Naive thymus-derived CD8-positive, alpha-beta T cell (primary cell): ENCODE data around the gene PDE6D. TPM values are rescaled to one million over a fixed set of nuclear protein-coding genes. Genes with fewer than 3 reads are reported as not detected.

Source experiments
- ATAC-seq, 2 donors: fragments of 150-1000 bp; cut with Tn5 transposase in 1 of 2; sonication (Bioruptor Pico), chemical (Tn5 transposase) in 1 of 2; 1 replicate in 1 of 2; 2 replicates in 1 of 2; pipeline ENCODE4 v1.10.0; 2021; ENCODE audit warnings: mild to moderate bottlenecking in 2 of 2, moderate library complexity in 2 of 2
- POLR2A ChIA-PET: fragments of 350-600 bp; sonication (Branson Sonifier 250); formaldehyde crosslinking; loops from one replicate; lab custom pipeline; 2021; ENCODE audit warnings: antibody characterized with exemption; lab: Charles Lee
- DNase-seq, 10 donors: peaks; one replicate each; pipeline versions ENCODE4 v3.0.0 to v3.0.0-alpha.2; 2020 to 2022
- H3K27ac Mint-ChIP-seq, 10 donors: one replicate each; pipeline ENCODE4 v1.8.0; 2020 to 2022; ENCODE audit warnings: mild to moderate bottlenecking in 10 of 10, mixed read lengths in 10 of 10, moderate library complexity in 4 of 10, inconsistent platforms in 1 of 10
- H3K27me3 Mint-ChIP-seq, 5 donors: one replicate each; pipeline ENCODE4 v1.8.0; 2021 to 2022; ENCODE audit warnings: mixed read lengths in 5 of 5
- H3K36me3 Mint-ChIP-seq, 3 donors: one replicate each; pipeline ENCODE4 v1.8.0; 2020 to 2022; ENCODE audit warnings: mixed read lengths in 3 of 3, mild to moderate bottlenecking in 2 of 3, inconsistent platforms in 1 of 3
- H3K4me1 Mint-ChIP-seq, 4 donors: one replicate each; pipeline ENCODE4 v1.8.0; 2021 to 2022; ENCODE audit warnings: mixed read lengths in 4 of 4
- H3K4me3 Mint-ChIP-seq, 10 donors: one replicate each; pipeline ENCODE4 v1.8.0; 2020 to 2022; ENCODE audit warnings: mild to moderate bottlenecking in 10 of 10, mixed read lengths in 10 of 10, moderate library complexity in 6 of 10, inconsistent platforms in 1 of 10
- H3K9me3 Mint-ChIP-seq, 9 donors: one replicate each; pipeline ENCODE4 v1.8.0; 2020 to 2022; ENCODE audit warnings: mixed read lengths in 9 of 9, mild to moderate bottlenecking in 3 of 9, inconsistent platforms in 1 of 9, moderate library complexity in 1 of 9
- polyA plus RNA-seq, 3 donors: library from polyadenylated mRNA; unstranded; fragments of 300-500 nt; fragmentation: Illumina TruSeq; gene quantifications; one replicate each; pipeline ENCODE4 v1.2.3, GENCODE V29; 2021
- total RNA-seq, 8 experiments: library from RNA in 2 of 8; stranded (reverse) in 2 of 8; gene quantifications; one replicate each; pipeline ENCODE4 v1.2.3 and lab custom pipeline; 2021 to 2026

The PDE6D gene
- total and polyA plus RNA-seq, 5 experiments from 2014 or later, result 24.7 to 59.5 (median 47.9) TPM

GRCh38 chr2:231691251-231691772, 89.8 kb downstream of the PDE6D start:
- no peaks in the 10 kb centered on the region for H3K27me3 Mint-ChIP-seq
- H3K4me1 Mint-ChIP-seq, result peaks cover 4 to 9% (median 8%) of the 10 kb centered on the region in 4 donors
- no peaks in the 10 kb centered on the region for H3K9me3 Mint-ChIP-seq
- peak overlapping the region in 1 of 10 donors; percentile 56 for H3K27ac Mint-ChIP-seq
- POLR2A ChIA-PET, result interaction anchor here (0.6 to 1.9 kb wide), 5 partner anchors 16 to 78 kb away, joined by 3 to 9 read pairs (median 4); partner anchors contain the start of gene PTMA
- DNase-seq, result no peak
- H3K4me3 Mint-ChIP-seq, result no peak overlapping the region
- ATAC-seq, result no peak
- no peaks in the 10 kb centered on the region for H3K36me3 Mint-ChIP-seq

GRCh38 chr2:231689124-231689893, 91.8 kb downstream of the PDE6D start:
- DNase-seq, result no peak
- Mint-ChIP-seq H3K9me3 (no peaks in the 10 kb centered on the region), H3K27me3 (no peaks in the 10 kb centered on the region), H3K27ac (peak overlapping the region in 1 of 10 donors; percentile 15), H3K4me3 (no peak overlapping the region), H3K4me1 (peaks cover 5 to 9% (median 8%) of the 10 kb centered on the region in 4 donors), H3K36me3 (no peaks in the 10 kb centered on the region)
- POLR2A ChIA-PET, result interaction anchor here (1.9 to 11.2 kb wide), 3 partner anchors 12 to 25 kb away, joined by 6 to 124 read pairs (median 81); partner anchors contain the start of gene PTMA
- no peak for ATAC-seq

GRCh38 chr2:231688719-231689118, 92.4 kb downstream of the PDE6D start:
- Mint-ChIP-seq H3K27me3 (peaks cover 0 to 4% (median 0%) of the 10 kb centered on the region in 5 donors), H3K4me1 (peaks cover 5 to 15% (median 9%) of the 10 kb centered on the region in 4 donors), H3K27ac (no peak overlapping the region), H3K4me3 (no peak overlapping the region), H3K36me3 (no peaks in the 10 kb centered on the region), H3K9me3 (no peaks in the 10 kb centered on the region)
- POLR2A ChIA-PET, result interaction anchor here (1.9 to 11.2 kb wide), 3 partner anchors 12 to 26 kb away, joined by 6 to 124 read pairs (median 81); partner anchors contain the start of gene PTMA
- DNase-seq (no peak), ATAC-seq (no peak)

DNA sequence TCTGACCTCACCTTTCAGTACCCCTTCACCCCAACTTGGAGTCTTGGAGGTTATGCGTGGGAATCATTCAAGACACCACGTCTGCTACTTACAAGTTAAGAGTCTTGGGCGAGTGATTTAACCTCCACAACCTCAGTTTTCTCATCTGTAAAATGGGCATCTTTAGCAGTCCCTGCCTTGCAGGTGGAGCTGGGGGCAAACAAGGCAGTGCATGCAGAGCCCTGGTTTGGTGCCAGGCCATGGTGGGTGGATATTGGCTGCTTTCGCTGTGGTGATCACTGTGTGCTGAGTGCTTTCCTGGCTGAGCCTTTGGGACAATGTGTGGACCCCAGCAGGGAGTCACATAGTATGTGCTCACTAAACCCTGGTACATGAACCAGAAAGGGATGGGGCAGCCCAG, 93.1 kb downstream of the PDE6D start:
- H3K27me3 Mint-ChIP-seq, result peaks cover 0 to 6% (median 2%) of the 10 kb centered on the region in 5 donors
- ATAC-seq (no peak), DNase-seq (no peak)
- H3K4me3 Mint-ChIP-seq, result no peak overlapping the region
- H3K27ac Mint-ChIP-seq, result no peak overlapping the region
- H3K4me1 Mint-ChIP-seq, result peaks cover 5 to 15% (median 9%) of the 10 kb centered on the region in 4 donors
- no peaks in the 10 kb centered on the region for H3K9me3 Mint-ChIP-seq
- POLR2A ChIA-PET, result interaction anchor here (1.9 to 11.2 kb wide), 3 partner anchors 11 to 27 kb away, joined by 6 to 124 read pairs (median 81); partner anchors contain the start of gene PTMA
- no peaks in the 10 kb centered on the region for H3K36me3 Mint-ChIP-seq

GRCh38 chr2:231687133-231687852, 93.8 kb downstream of the PDE6D start:
- H3K27me3 Mint-ChIP-seq, result peaks cover 0 to 12% (median 7%) of the 10 kb centered on the region in 5 donors
- H3K4me1 Mint-ChIP-seq, result peaks cover 5 to 17% (median 13%) of the 10 kb centered on the region in 4 donors
- H3K36me3 Mint-ChIP-seq, result no peaks in the 10 kb centered on the region
- DNase-seq (peak; percentile 52 to 87 (median 66)), ATAC-seq (peak; percentile 95 to 98)
- POLR2A ChIA-PET, result interaction anchor here (0.5 to 11.2 kb wide), 4 partner anchors 10 to 27 kb away, joined by 3 to 124 read pairs (median 44); partner anchors contain the start of gene PTMA
- H3K9me3 Mint-ChIP-seq, result no peaks in the 10 kb centered on the region
- H3K27ac Mint-ChIP-seq, result peak overlapping the region in 5 of 10 donors; percentile 27 to 64 (median 41)
- no peak overlapping the region for H3K4me3 Mint-ChIP-seq

DNA sequence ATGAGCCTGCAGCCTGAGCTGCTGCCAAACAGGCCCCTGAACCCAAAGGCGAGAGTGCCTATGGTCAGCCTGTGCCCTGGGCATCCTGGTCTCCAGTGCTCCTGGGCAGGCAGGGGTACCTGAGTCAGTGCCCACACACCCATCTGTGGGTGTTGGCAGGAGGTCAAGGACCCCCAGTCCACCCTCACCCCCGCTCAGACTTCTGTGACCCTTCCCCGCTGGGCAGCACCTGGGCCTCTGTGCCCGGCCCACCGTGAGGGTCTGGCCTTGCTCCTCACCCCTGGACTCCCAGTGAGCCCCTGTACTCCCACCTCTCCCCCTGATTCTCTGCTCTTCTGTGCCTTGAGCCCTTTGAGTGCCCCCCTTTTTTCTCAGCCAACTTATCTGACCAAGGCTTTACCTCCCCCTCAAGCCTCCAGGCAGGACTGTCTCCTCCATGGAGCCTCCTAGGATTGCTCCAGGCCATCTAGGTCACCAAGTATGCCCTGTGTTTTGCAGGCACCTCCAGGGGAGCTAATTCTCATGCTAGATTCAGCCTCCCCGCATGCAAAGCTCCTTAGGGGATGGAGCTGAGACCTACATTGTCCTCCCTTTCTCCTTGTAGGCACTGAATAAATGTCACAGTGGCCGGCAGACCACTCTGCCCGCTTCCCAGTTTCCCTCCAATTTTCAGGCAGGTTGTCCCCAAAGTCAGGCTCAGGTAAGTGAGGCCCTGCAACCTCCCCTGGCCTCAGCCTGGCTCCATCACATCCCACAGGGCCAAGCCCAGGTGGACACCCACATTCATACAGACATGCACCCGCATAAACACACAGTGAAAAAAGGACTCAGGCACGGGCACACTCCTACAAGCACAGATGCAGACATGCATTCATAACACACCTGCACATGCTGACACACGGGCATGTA, 94.6 kb downstream of the PDE6D start:
- peaks cover 4 to 21% (median 16%) of the 10 kb centered on the region in 5 donors for H3K27me3 Mint-ChIP-seq
- no peaks in the 10 kb centered on the region for H3K9me3 Mint-ChIP-seq
- DNase-seq (no peak), ATAC-seq (no peak)
- H3K36me3 Mint-ChIP-seq, result no peaks in the 10 kb centered on the region
- peak overlapping the region in 4 of 10 donors; percentile 27 to 64 (median 44) for H3K27ac Mint-ChIP-seq
- POLR2A ChIA-PET, result interaction anchor here (0.5 to 11.2 kb wide), 4 partner anchors 11 to 35 kb away, joined by 3 to 124 read pairs (median 42); partner anchors contain the start of gene PTMA
- no peak overlapping the region for H3K4me3 Mint-ChIP-seq
- peaks cover 5 to 22% (median 13%) of the 10 kb centered on the region in 4 donors for H3K4me1 Mint-ChIP-seq

- Mint-ChIP-seq H3K36me3 (no peaks in the 10 kb centered on the region), H3K27me3 (peaks cover 4 to 22% (median 17%) of the 10 kb centered on the region in 5 donors), H3K9me3 (no peaks in the 10 kb centered on the region), H3K4me3 (no peak overlapping the region), H3K4me1 (peaks cover 5 to 23% (median 13%) of the 10 kb centered on the region in 4 donors), H3K27ac (peak overlapping the region in 2 of 10 donors; percentile 46 to 61)
- ATAC-seq, result peak in 1 of 2 donors; percentile 34
- POLR2A ChIA-PET, result interaction anchor here (0.6 to 11.2 kb wide), 3 partner anchors 22 to 34 kb away, joined by 4 to 124 read pairs (median 81); partner anchors contain the start of gene PTMA
- no peak for DNase-seq
Observed at GRCh38 chr2:231685349-231686191, 95.5 kb downstream of the PDE6D start.

- peaks cover 4 to 28% (median 24%) of the 10 kb centered on the region in 5 donors for H3K27me3 Mint-ChIP-seq
- ATAC-seq, result no peak
- DNase-seq, result no peak
- H3K27ac Mint-ChIP-seq, result peak overlapping the region in 2 of 10 donors; percentile 12 to 86
- no peaks in the 10 kb centered on the region for H3K36me3 Mint-ChIP-seq
- H3K4me1 Mint-ChIP-seq, result peaks cover 5 to 23% (median 13%) of the 10 kb centered on the region in 4 donors
- H3K4me3 Mint-ChIP-seq, result no peak overlapping the region
- POLR2A ChIA-PET, result interaction anchor here (0.5 to 11.2 kb wide), 3 partner anchors 23 to 37 kb away, joined by 6 to 124 read pairs (median 81); partner anchors contain the start of gene PTMA
- H3K9me3 Mint-ChIP-seq, result no peaks in the 10 kb centered on the region
Observed at GRCh38 chr2:231684314-231685223, 96.5 kb downstream of the PDE6D start.

- POLR2A ChIA-PET, result interaction anchor here (6.3 to 11.2 kb wide), 2 partner anchors 24 to 31 kb away, joined by 81 to 124 read pairs; partner anchors contain the start of gene PTMA
- DNase-seq (no peak), ATAC-seq (no peak)
- no peaks in the 10 kb centered on the region for H3K9me3 Mint-ChIP-seq
- no peak overlapping the region for H3K4me3 Mint-ChIP-seq
- no peaks in the 10 kb centered on the region for H3K36me3 Mint-ChIP-seq
- peaks cover 5 to 23% (median 13%) of the 10 kb centered on the region in 4 donors for H3K4me1 Mint-ChIP-seq
- H3K27me3 Mint-ChIP-seq, result peaks cover 4 to 28% (median 26%) of the 10 kb centered on the region in 5 donors
- H3K27ac Mint-ChIP-seq, result peak overlapping the region in 2 of 10 donors; percentile 33 to 86
Observed at GRCh38 chr2:231683292-231684235, 97.5 kb downstream of the PDE6D start.
